NCI-H2107 treated with DMSO at 0.1 percent for 48 hours (cell line): ENCODE results near the gene ABHD4.
"Not testable (repeated sequence)": the region's sequence is repeated elsewhere in the genome, so short reads cannot be mapped to it uniquely, and the experiment has no call there.

Experiments used
- DNase-seq: peaks from one replicate; lab custom pipeline; 2025; ENCODE audit not compliant: unreplicated experiment; lab: John Stamatoyannopoulos, UW

ABHD4 gene, protein sequence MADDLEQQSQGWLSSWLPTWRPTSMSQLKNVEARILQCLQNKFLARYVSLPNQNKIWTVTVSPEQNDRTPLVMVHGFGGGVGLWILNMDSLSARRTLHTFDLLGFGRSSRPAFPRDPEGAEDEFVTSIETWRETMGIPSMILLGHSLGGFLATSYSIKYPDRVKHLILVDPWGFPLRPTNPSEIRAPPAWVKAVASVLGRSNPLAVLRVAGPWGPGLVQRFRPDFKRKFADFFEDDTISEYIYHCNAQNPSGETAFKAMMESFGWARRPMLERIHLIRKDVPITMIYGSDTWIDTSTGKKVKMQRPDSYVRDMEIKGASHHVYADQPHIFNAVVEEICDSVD

DNA sequence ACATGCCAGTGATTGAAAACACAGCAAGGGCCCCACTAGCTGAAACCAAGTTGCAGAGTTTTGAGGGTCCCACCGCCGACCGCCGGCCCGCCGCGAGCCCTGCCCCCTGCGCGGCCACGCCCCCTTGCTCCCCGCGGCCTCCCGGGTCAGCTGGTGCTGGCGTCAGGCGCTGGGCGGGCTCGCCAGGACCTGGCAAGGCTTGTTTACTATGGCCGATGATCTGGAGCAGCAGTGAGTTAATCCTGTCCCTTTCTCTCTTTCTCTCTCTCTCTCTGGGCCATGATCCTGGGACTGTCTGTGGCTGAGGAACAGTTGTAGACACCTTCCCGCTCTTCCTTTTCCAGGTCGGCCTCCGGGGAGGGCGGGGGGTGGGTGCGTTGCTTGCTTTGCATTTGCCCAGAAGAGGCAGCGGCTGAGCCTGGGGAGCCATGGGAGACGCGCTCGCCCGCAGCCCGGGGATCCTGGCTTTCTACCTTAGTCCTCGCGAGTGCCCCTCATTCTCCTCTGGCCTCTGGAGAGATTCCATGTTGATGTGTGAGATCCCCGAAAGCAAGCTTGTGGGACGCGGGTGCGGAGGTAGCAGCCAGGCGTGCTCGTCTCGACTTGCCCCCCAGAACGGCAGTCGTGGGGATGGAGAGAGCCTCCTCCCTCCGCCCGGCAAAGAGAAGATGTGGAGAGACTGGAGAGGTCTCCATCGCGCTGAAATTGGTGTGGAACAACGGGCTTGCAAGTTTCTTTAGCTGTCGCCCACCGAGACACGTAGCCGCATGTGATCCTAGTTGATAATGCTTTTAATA lies at the start of gene ABHD4:
ABHD4 (plus strand) TSS at position 202 of the 797 bp plus-strand sequence; CDS start at position 209, 7 bp downstream.
- DNase-seq = peak; percentile 58

DNA sequence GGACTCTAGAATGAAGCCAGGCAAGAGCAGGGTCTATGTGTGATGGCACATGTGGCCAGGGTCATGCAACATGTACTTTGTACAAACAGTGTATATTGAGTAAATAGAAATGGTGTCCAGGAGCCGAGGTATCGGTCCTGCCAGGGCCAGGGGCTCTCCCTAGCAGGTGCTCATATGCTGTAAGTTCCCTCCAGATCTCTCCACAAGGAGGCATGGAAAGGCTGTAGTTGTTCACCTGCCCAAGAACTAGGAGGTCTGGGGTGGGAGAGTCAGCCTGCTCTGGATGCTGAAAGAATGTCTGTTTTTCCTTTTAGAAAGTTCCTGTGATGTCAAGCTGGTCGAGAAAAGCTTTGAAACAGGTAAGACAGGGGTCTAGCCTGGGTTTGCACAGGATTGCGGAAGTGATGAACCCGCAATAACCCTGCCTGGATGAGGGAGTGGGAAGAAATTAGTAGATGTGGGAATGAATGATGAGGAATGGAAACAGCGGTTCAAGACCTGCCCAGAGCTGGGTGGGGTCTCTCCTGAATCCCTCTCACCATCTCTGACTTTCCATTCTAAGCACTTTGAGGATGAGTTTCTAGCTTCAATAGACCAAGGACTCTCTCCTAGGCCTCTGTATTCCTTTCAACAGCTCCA lies 48.7 kb upstream of the ABHD4 start:
- DNase-seq = no peak

DNA sequence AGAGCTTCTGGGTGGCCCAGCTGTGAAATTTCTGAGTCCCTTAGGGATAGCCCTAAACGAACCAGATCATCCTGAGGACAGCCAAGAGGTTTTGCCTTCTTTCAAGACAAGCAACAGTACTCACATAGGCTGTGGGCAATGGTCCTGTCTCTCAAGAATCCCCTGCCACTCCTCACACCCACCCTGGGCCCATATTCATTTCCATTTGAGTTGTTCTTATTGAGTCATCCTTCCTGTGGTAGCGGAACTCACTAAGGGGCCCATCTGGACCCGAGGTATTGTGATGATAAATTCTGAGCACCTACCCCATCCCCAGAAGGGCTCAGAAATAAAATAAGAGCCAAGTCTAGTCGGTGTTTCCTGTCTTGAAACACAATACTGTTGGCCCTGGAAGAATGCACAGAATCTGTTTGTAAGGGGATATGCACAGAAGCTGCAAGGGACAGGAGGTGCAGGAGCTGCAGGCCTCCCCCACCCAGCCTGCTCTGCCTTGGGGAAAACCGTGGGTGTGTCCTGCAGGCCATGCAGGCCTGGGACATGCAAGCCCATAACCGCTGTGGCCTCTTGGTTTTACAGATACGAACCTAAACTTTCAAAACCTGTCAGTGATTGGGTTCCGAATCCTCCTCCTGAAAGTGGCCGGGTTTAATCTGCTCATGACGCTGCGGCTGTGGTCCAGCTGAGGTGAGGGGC lies 48.0 kb upstream of the ABHD4 start:
- DNase-seq = no peak

DNA sequence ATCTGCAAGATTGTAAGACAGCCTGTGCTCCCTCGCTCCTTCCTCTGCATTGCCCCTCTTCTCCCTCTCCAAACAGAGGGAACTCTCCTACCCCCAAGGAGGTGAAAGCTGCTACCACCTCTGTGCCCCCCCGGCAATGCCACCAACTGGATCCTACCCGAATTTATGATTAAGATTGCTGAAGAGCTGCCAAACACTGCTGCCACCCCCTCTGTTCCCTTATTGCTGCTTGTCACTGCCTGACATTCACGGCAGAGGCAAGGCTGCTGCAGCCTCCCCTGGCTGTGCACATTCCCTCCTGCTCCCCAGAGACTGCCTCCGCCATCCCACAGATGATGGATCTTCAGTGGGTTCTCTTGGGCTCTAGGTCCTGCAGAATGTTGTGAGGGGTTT lies 46.5 kb upstream of the ABHD4 start:
- DNase-seq = no peak

GRCh38 chr14:22552001-22552826 lies 45.9 kb upstream of the ABHD4 start:
- DNase-seq = no peak

GRCh38 chr14:22552827-22553076 lies 45.3 kb upstream of the ABHD4 start:
- DNase-seq = no peak

GRCh38 chr14:22553445-22553844 lies 44.7 kb upstream of the ABHD4 start:
- DNase-seq = no peak

GRCh38 chr14:22553861-22554497 lies 44.1 kb upstream of the ABHD4 start:
- DNase-seq = not testable (repeated sequence)

DNA sequence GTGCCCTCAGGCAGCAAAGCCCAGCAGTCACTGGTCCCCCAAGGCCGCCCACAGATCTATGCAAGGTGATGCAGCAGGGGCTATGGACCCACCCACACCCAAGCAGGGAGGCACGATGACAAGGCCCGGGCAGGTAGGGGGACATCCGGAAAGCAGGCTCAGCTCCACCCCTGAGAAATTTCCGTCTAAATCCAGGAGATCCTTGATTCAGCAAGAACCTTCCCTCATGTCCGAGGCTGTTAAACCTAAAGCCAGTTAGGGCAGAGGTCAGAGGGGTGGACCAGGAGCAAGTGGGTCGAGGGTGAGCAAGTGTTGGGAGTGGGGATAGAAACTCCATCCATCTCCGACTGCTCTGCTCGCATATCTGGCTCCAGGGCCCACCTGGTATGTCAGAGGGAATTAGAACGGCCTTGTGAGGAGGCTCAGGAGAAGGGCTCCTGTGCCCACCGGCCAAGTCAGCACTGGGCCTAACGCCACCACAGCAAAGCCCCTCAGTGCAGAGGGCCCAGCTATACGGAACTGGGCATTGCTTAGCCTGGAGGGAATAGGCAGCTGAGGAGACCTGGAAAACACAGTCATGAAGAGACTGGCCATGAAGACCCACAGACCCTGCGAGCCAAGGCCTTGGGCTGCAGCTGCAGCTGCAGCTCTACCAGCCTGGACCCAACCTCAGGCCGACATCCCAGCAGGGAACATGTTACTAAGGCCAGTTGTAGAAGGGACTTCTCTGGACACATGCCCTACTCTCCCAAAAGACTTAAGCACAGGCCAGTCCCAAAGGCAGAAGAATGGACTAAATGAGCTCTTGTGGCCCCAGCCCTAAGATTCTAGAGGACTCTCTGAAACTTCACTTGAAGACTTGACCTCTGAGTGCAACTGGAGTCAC lies 43.4 kb upstream of the ABHD4 start:
- DNase-seq = no peak

GRCh38 chr14:22555384-22556011 lies 42.6 kb upstream of the ABHD4 start:
- DNase-seq = no peak

DNA sequence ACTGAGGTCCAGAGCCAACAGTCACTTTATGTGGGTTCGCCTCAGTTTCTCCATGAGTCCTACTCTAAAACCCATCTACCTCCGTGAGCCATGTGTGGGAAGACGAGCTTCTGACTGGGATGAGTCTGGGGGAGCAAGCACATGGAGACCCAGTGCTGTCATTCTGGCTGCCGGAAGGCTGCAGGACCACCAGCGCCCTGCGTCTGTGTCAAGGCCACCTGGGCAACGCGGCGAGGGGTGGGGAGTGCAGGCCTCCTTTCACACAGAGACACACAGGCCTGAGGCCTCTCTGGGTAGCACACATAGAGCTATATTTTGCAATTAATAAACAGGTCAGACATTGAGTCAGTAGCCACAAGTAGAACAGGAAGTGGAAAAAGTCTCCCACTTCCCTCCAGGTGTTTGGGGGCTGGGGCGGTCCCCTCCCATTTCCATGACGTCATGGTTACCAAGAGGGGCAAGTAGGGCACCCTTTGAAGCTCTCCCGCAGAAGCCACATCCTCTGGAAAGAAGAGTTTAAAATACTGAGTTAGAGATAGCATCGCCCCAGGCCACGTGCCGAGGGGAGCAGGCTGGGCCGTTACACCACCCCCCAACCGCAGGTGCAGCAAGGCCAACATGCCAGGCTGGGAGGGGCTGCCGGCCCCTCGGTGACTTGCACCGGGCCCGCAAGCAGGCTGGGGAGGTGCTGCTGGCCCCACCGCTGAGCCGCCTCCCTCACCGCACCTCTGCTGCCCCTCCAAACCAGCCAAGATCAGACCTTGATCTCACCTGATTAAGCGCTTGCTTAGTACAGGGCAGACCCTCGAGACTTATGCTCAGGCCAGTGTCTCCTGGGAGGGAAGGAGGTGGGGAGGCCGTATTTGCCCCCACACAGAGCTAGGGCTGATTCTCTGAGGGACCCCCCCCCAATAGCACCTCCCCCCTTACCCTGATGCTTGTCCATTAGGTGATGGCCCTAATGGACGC lies 41.8 kb upstream of the ABHD4 start:
- no peak for DNase-seq

GRCh38 chr14:22556990-22557623 lies 41.0 kb upstream of the ABHD4 start:
- DNase-seq = peak; percentile 64

- no peak for DNase-seq
Measured at GRCh38 chr14:22557846-22558220, 40.3 kb upstream of the ABHD4 start.

DNA sequence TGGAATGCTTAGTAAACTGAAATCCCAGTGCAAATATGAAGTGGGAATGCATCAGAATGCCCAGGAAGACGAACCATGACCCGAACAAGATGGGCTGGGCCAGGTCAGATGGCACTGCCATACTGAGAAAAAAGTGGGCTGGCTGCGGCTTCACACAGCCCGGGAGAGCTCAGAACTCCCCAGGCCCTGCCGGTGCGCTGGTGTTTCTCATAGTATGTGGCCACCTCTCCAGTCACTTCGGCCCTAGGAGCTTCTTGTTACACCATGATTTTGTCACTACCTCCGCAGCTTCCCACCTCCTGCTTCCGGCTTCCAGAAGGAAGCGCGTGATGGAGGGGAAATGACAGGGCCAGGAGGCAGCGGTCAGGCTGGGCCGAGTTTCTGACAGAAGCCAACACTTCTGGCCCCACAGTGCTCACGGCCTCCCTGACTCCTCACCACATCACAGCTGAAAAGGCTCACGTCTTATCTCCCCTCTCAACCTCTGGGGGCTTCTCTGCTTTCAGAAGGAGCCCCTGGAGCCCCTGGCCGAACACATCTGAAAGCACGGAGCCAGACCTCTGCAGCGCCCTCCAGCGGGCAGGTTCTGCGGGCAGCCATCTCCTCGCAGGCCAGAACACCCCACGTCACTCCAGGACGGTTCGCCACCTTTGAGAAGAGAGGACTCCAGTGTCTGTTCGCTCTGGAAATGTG lies 39.7 kb upstream of the ABHD4 start:
- DNase-seq = no peak

DNA sequence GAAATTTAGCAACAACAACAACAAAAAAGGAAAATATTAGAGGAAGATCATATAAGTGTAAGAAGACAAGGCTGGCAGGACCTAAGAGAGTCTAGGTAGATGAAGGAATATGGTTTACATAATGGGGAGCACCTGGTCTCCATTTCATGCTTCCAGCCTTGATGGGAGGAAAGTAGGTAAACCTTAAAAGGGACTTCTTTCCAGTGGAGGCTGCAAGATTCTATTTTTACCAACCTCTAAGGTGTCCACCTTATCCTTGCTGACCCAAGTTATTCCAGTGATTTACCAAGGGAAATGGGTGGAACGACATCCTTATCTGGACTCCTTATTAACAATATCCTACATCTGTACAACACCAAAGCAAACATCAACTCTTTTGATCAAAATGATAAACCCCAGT lies 39.1 kb upstream of the ABHD4 start:
- DNase-seq = no peak

- DNase-seq = no peak
Measured at GRCh38 chr14:22560662-22561365, 37.3 kb upstream of the ABHD4 start.
